GOT3 (cell line): Measurements from ENCODE around the gene GPR107.

Experiments
- DNase-seq: peaks from one replicate; lab custom pipeline; 2025; ENCODE audit warnings: mixed read lengths; lab: John Stamatoyannopoulos, UW

GPR107 gene

GRCh38 chr9:130183133-130183762 is 129.5 kb downstream of the GPR107 start:
- no peak for DNase-seq

- DNase-seq: no peak
These were observed 131.3 kb downstream of the GPR107 start for GRCh38 chr9:130185017-130185416.

- DNase-seq: no peak
These were observed 131.9 kb downstream of the GPR107 start for GRCh38 chr9:130185490-130186031.

- DNase-seq: no peak
These were observed 132.3 kb downstream of the GPR107 start for GRCh38 chr9:130186051-130186450.

GRCh38 chr9:130186839-130187522 is 133.3 kb downstream of the GPR107 start:
- no peak for DNase-seq

- no peak for DNase-seq
These were observed 133.8 kb downstream of the GPR107 start for GRCh38 chr9:130187523-130187846.

- no peak for DNase-seq
These were observed 135.3 kb downstream of the GPR107 start for GRCh38 chr9:130188860-130189481.
